Measurements from ENCODE around the gene DACT1. TPM values are rescaled to one million over a fixed set of nuclear protein-coding genes. Genes with fewer than 3 reads are reported as not detected.

Gene DACT1
- polyA plus RNA-seq, 1 donor from 2014 or later, result 125 TPM

DNA sequence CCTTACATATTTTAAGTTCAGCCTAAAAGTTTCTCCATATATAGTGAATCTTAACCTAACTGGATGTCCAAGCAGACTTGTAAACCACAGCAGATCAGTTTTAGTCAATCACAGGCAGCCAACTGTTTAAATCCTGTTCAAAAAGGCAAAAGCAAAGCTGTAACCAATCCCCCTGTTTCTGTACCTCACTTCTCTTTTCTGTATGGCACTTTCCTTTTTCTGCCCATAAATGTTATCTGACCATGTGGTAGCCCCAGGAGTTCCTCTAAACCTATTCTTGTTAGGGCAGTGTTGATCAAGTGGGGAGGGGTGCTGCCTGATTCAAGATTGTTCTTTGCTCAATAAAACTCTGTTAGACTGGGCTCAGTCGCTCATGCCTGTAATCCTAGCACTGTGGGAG, 8.5 kb upstream of the DACT1 start:
- H3K9me2 ChIP-seq (ENCODE audit: insufficient read depth, low read length), result no peaks in the 10 kb centered on the region
- no peaks in the 10 kb centered on the region for H3F3A ChIP-seq (ENCODE audit: insufficient read depth, low read length, poor library complexity, severe bottlenecking)
- no peak for TF ChIP-seq SMC3 (conservative IDR thresholded peaks at IDR 0.05; ENCODE audit: poor library complexity)
- TF ChIP-seq, protein P1, sequence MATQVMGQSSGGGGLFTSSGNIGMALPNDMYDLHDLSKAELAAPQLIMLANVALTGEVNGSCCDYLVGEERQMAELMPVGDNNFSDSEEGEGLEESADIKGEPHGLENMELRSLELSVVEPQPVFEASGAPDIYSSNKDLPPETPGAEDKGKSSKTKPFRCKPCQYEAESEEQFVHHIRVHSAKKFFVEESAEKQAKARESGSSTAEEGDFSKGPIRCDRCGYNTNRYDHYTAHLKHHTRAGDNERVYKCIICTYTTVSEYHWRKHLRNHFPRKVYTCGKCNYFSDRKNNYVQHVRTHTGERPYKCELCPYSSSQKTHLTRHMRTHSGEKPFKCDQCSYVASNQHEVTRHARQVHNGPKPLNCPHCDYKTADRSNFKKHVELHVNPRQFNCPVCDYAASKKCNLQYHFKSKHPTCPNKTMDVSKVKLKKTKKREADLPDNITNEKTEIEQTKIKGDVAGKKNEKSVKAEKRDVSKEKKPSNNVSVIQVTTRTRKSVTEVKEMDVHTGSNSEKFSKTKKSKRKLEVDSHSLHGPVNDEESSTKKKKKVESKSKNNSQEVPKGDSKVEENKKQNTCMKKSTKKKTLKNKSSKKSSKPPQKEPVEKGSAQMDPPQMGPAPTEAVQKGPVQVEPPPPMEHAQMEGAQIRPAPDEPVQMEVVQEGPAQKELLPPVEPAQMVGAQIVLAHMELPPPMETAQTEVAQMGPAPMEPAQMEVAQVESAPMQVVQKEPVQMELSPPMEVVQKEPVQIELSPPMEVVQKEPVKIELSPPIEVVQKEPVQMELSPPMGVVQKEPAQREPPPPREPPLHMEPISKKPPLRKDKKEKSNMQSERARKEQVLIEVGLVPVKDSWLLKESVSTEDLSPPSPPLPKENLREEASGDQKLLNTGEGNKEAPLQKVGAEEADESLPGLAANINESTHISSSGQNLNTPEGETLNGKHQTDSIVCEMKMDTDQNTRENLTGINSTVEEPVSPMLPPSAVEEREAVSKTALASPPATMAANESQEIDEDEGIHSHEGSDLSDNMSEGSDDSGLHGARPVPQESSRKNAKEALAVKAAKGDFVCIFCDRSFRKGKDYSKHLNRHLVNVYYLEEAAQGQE (IDR thresholded peaks at IDR 0.05; ENCODE audit: borderline replicate concordance), result no peak
- no peak for TF ChIP-seq MXI1 (conservative IDR thresholded peaks at IDR 0.05; ENCODE audit: poor library complexity, severe bottlenecking)
- no peak for TF ChIP-seq RAD21 (conservative IDR thresholded peaks at IDR 0.05)
- TF ChIP-seq TAF1 (IDR thresholded peaks at IDR 0.05; ENCODE audit: low read depth), result no peak
- H3K36me3 ChIP-seq (ENCODE audit: insufficient read depth, low read length), result no peaks in the 10 kb centered on the region
- no peak overlapping the region for H3K9ac ChIP-seq (ENCODE audit: low read length)
- no peak overlapping the region for H3K4me2 ChIP-seq (ENCODE audit: low read length)
- H3K4me3 ChIP-seq (ENCODE audit: low read length), result no peak overlapping the region
- H3K27me3 ChIP-seq (ENCODE audit: insufficient read depth, low read depth, low read length), result no peaks in the 10 kb centered on the region
- no peak overlapping the region for H3K27ac ChIP-seq (ENCODE audit: low read length)
- no peaks in the 10 kb centered on the region for H3K9me3 ChIP-seq (ENCODE audit: low read length)
- no peak overlapping the region for H2AFZ ChIP-seq (ENCODE audit: low read depth, low read length)
- H4K20me1 ChIP-seq (ENCODE audit: insufficient read depth), result no peaks in the 10 kb centered on the region
- H3K79me2 ChIP-seq (replicated peaks; ENCODE audit: insufficient read depth, low read length), result no peaks in the 10 kb centered on the region

DNA sequence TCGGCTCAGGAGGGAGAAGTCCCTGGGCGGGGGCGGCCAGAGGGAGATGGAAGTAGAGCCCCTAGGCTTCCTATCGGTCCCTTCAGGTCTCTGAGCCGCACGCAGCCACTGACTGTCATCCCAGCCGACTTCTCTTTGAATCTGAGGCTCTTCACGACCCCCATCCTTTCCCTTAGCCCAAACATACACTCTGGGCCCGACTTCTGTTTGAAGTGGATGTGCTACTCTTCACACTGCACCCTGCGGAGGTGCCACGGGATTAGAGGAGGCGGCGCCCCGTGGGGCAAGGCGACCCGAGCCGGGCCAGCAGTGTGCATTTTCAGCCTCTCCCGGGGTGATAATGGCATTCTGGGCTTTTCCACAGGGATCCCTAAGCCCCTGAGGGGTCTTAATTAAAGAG, 6.0 kb upstream of the DACT1 start:
- Histone ChIP-seq H2AFZ (ENCODE audit: low read depth, low read length) (no peak overlapping the region), H3K4me2 (ENCODE audit: low read length) (no peak overlapping the region)

More for the DNA sequence above, 6.0 kb upstream of the DACT1 start:
- H3K27ac ChIP-seq (ENCODE audit: low read length), result no peak overlapping the region
- no peak overlapping the region for H3K4me3 ChIP-seq (ENCODE audit: low read length)
- no peak for TF ChIP-seq RAD21 (conservative IDR thresholded peaks at IDR 0.05)
- TF ChIP-seq POLR2AphosphoS5 (IDR thresholded peaks at IDR 0.05), result no peak
- no peak for TF ChIP-seq EZH2 (IDR thresholded peaks at IDR 0.05; ENCODE audit: borderline replicate concordance, insufficient read depth, low read length, poor library complexity, severe bottlenecking)
- TF ChIP-seq MXI1 (conservative IDR thresholded peaks at IDR 0.05; ENCODE audit: poor library complexity, severe bottlenecking), result no peak
- TF ChIP-seq EP300 (conservative IDR thresholded peaks at IDR 0.05; ENCODE audit: poor library complexity, severe bottlenecking), result no peak
- TF ChIP-seq TAF1 (IDR thresholded peaks at IDR 0.05; ENCODE audit: low read depth), result no peak
- TF ChIP-seq, protein P1 (IDR thresholded peaks at IDR 0.05; ENCODE audit: borderline replicate concordance), result no peak
- TF ChIP-seq, protein P2, sequence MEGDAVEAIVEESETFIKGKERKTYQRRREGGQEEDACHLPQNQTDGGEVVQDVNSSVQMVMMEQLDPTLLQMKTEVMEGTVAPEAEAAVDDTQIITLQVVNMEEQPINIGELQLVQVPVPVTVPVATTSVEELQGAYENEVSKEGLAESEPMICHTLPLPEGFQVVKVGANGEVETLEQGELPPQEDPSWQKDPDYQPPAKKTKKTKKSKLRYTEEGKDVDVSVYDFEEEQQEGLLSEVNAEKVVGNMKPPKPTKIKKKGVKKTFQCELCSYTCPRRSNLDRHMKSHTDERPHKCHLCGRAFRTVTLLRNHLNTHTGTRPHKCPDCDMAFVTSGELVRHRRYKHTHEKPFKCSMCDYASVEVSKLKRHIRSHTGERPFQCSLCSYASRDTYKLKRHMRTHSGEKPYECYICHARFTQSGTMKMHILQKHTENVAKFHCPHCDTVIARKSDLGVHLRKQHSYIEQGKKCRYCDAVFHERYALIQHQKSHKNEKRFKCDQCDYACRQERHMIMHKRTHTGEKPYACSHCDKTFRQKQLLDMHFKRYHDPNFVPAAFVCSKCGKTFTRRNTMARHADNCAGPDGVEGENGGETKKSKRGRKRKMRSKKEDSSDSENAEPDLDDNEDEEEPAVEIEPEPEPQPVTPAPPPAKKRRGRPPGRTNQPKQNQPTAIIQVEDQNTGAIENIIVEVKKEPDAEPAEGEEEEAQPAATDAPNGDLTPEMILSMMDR (IDR thresholded peaks at IDR 0.05; ENCODE audit: poor library complexity, severe bottlenecking), result no peak
- TF ChIP-seq SMC3 (conservative IDR thresholded peaks at IDR 0.05; ENCODE audit: poor library complexity), result no peak
- H3K79me2 ChIP-seq (replicated peaks; ENCODE audit: insufficient read depth, low read length), result no peaks in the 10 kb centered on the region
- no peaks in the 10 kb centered on the region for H3K9me3 ChIP-seq (ENCODE audit: low read length)
- no peaks in the 10 kb centered on the region for H3K27me3 ChIP-seq (ENCODE audit: insufficient read depth, low read depth, low read length)
- no peaks in the 10 kb centered on the region for H3K9me2 ChIP-seq (ENCODE audit: insufficient read depth, low read length)
- no peaks in the 10 kb centered on the region for H3K36me3 ChIP-seq (ENCODE audit: insufficient read depth, low read length)
- H3K9ac ChIP-seq (ENCODE audit: low read length), result no peak overlapping the region
- H4K20me1 ChIP-seq (ENCODE audit: insufficient read depth), result no peaks in the 10 kb centered on the region
- H3F3A ChIP-seq (ENCODE audit: insufficient read depth, low read length, poor library complexity, severe bottlenecking), result peaks cover 1% of the 10 kb centered on the region
